ES-I3 (cell line): Measurements from ENCODE around the gene RRH.
"Not testable (repeated sequence)": the region's sequence is repeated elsewhere in the genome, so short reads cannot be mapped to it uniquely, and the experiment has no call there.

Experiments
- H3K36me3 ChIP-seq: 2 replicates; pipeline ENCODE4 v1.6.1; 2013; ENCODE audit warnings: mild to moderate bottlenecking, low read length, control low read depth, moderate library complexity; ENCODE audit not compliant: insufficient read depth
- H3K4me1 ChIP-seq: 2 replicates; pipeline ENCODE4 v1.6.1; 2013; ENCODE audit warnings: mild to moderate bottlenecking, control low read depth, low read length; ENCODE audit not compliant: insufficient read depth
- H3K9ac ChIP-seq: 2 replicates; pipeline ENCODE4 v1.6.1; 2013; ENCODE audit warnings: low read depth, mild to moderate bottlenecking, low read length, moderate library complexity
- H3K9me3 ChIP-seq: 2 replicates; pipeline ENCODE4 v1.6.1; 2013; ENCODE audit warnings: mild to moderate bottlenecking, low read length, moderate library complexity; ENCODE audit not compliant: control insufficient read depth, insufficient read depth

RRH gene

GRCh38 chr4:109827672-109828071 lies at the start of gene RRH:
TSS of gene RRH (plus strand) at chr4:109827972. CDS start at chr4:109828028, 56 bp downstream.
- peaks cover 5% of the 10 kb centered on the region; the same call in 1 of the 2 replicates for H3K36me3 ChIP-seq
- H3K4me1 ChIP-seq = no peaks in the 10 kb centered on the region
- no peak within 1 kb of the TSS for H3K9ac ChIP-seq
- H3K9me3 ChIP-seq = no peaks in the 10 kb centered on the region

GRCh38 chr4:109782092-109782491 lies 45.7 kb upstream of the RRH start:
- not testable (repeated sequence) for H3K4me1 ChIP-seq, H3K36me3 ChIP-seq, H3K9me3 ChIP-seq, H3K9ac ChIP-seq

- Histone ChIP-seq H3K4me1 (no peaks in the 10 kb centered on the region), H3K9me3 (no peaks in the 10 kb centered on the region), H3K9ac (no peak overlapping the region), H3K36me3 (no peaks in the 10 kb centered on the region)
Measured at GRCh38 chr4:109786846-109787245, 40.9 kb upstream of the RRH start.

GRCh38 chr4:109787807-109788206 lies 40.0 kb upstream of the RRH start:
- Histone ChIP-seq H3K4me1 (no peaks in the 10 kb centered on the region), H3K9ac (no peak overlapping the region), H3K36me3 (no peaks in the 10 kb centered on the region), H3K9me3 (no peaks in the 10 kb centered on the region)

- Histone ChIP-seq H3K9ac (no peak overlapping the region), H3K9me3 (no peaks in the 10 kb centered on the region), H3K36me3 (no peaks in the 10 kb centered on the region), H3K4me1 (no peaks in the 10 kb centered on the region)
Measured at GRCh38 chr4:109795059-109795458, 32.7 kb upstream of the RRH start.

- Histone ChIP-seq H3K9ac (no peak overlapping the region), H3K9me3 (no peaks in the 10 kb centered on the region), H3K36me3 (no peaks in the 10 kb centered on the region)
Measured at GRCh38 chr4:109798866-109799265, 28.9 kb upstream of the RRH start.

GRCh38 chr4:109801099-109801789 lies 26.5 kb upstream of the RRH start:
- Histone ChIP-seq H3K4me1 (no peaks in the 10 kb centered on the region), H3K9ac (no peak overlapping the region), H3K9me3 (no peaks in the 10 kb centered on the region), H3K36me3 (no peaks in the 10 kb centered on the region)

More at GRCh38 chr4:109798866-109799265, 28.9 kb upstream of the RRH start:
- no peaks in the 10 kb centered on the region for H3K4me1 ChIP-seq

- H3K9ac ChIP-seq = no peak within 1 kb of the TSS
- no peaks in the 10 kb centered on the region for H3K9me3 ChIP-seq
- H3K36me3 ChIP-seq = no peaks in the 10 kb centered on the region
- no peaks in the 10 kb centered on the region for H3K4me1 ChIP-seq
Measured at GRCh38 chr4:109801895-109802319, 25.9 kb upstream of the RRH start, which contains the start of gene CFI. TSS of gene CFI (minus strand) at chr4:109801999. CDS start at chr4:109801971, 28 bp downstream.

GRCh38 chr4:109803924-109804571 lies 23.7 kb upstream of the RRH start:
- no peaks in the 10 kb centered on the region for H3K4me1 ChIP-seq
- H3K9ac ChIP-seq = no peak overlapping the region
- H3K9me3 ChIP-seq = no peaks in the 10 kb centered on the region
- no peaks in the 10 kb centered on the region for H3K36me3 ChIP-seq

- Histone ChIP-seq H3K9me3 (no peaks in the 10 kb centered on the region), H3K9ac (no peak overlapping the region), H3K36me3 (no peaks in the 10 kb centered on the region; the same call in 1 of the 2 replicates), H3K4me1 (no peaks in the 10 kb centered on the region; the same call in 1 of the 2 replicates)
Measured at GRCh38 chr4:109809655-109810054, 18.1 kb upstream of the RRH start.

- Histone ChIP-seq H3K9me3 (no peaks in the 10 kb centered on the region), H3K36me3 (no peaks in the 10 kb centered on the region; the same call in 1 of the 2 replicates), H3K9ac (no peak overlapping the region), H3K4me1 (no peaks in the 10 kb centered on the region; the same call in 1 of the 2 replicates)
Measured at GRCh38 chr4:109810552-109811387, 17.0 kb upstream of the RRH start.

- peaks cover under 1% of the 10 kb centered on the region; the same call in 1 of the 2 replicates for H3K4me1 ChIP-seq
- H3K9me3 ChIP-seq = no peaks in the 10 kb centered on the region
- H3K36me3 ChIP-seq = no peaks in the 10 kb centered on the region; the same call in 1 of the 2 replicates
- H3K9ac ChIP-seq = no peak overlapping the region
Measured at GRCh38 chr4:109811707-109812106, 16.1 kb upstream of the RRH start.

GRCh38 chr4:109815151-109816081 lies 12.4 kb upstream of the RRH start, which contains the start of gene GAR1:
TSS of gene GAR1 (plus strand) at chr4:109815762. CDS start at chr4:109816165, 403 bp downstream.
- no peaks in the 10 kb centered on the region for H3K36me3 ChIP-seq
- H3K9me3 ChIP-seq = no peaks in the 10 kb centered on the region
- H3K4me1 ChIP-seq = peaks cover 5% of the 10 kb centered on the region; the same call in 1 of the 2 replicates
- H3K9ac ChIP-seq = peak within 1 kb of the TSS; percentile 93
